Adrenal gland (tissue), 12 donors: ENCODE data around the gene TSHZ2. TPM values are rescaled to one million over a fixed set of nuclear protein-coding genes. Genes with fewer than 3 reads are reported as not detected.
A peak's percentile ranks its signal among the peaks of the same experiment; 100 is the strongest.

Source experiments
- DNase-seq, 7 donors: peaks; one replicate each; pipeline ENCODE4 v3.0.0-alpha.2; 2019 to 2020
- H3K27ac ChIP-seq, 5 donors: fragments of 200-600 bp; sonication (generic) in 4 of 5; 1 replicate in 3 of 5; 2 replicates in 2 of 5; pipeline versions ENCODE4 v1.5.1 to v1.8.0; 2016 to 2020; ENCODE audit warnings: mild to moderate bottlenecking in 1 of 5
- H3K27me3 ChIP-seq: fragments of 200-600 bp; 2 replicates; pipeline ENCODE4 v1.8.0; 2021
- H3K36me3 ChIP-seq, 2 donors: fragments of 200-600 bp; replicated peaks in 1 of 2; 1 replicate in 1 of 2; 2 replicates in 1 of 2; pipeline versions ENCODE4 v1.5.1 to v1.8.0; 2018 to 2022
- H3K4me1 ChIP-seq, 2 donors: fragments of 200-600 bp; replicated peaks in 1 of 2; 1 replicate in 1 of 2; 2 replicates in 1 of 2; pipeline versions ENCODE4 v1.5.1 to v1.8.0; 2018 to 2021
- H3K4me3 ChIP-seq, 4 donors: fragments of 200-600 bp; sonication (generic) in 3 of 4; one replicate each; pipeline ENCODE4 v1.5.1; 2016 to 2018
- H3K9me3 ChIP-seq, 3 donors: fragments of 200-600 bp; sonication (generic) in 1 of 3; replicated peaks in 1 of 3; 1 replicate in 2 of 3; 2 replicates in 1 of 3; pipeline versions ENCODE4 v1.5.1 to v1.8.0; 2016 to 2021
- CTCF ChIP-seq, 6 experiments: fragments of 450-650 bp in 4 of 6; fragments of 200-600 bp in 2 of 6; sonication (generic) in 1 of 6; IDR thresholded peaks; 1 replicate in 5 of 6; 2 replicates in 1 of 6; pipeline versions ENCODE4 v1.5.1 to v1.8.0; 2016 to 2021; ENCODE audit warnings: antibody characterized with exemption in 6 of 6, mild to moderate bottlenecking in 2 of 6, moderate library complexity in 1 of 6
- POLR2A ChIP-seq, 2 donors: fragments of 450-650 bp; IDR thresholded peaks; one replicate each; pipeline ENCODE4 v1.6.1; 2017; ENCODE audit warnings: antibody characterized with exemption in 2 of 2, mild to moderate bottlenecking in 2 of 2, moderate library complexity in 1 of 2
- WGBS, 4 donors: extraction: QIAGEN DNeasy Blood & Tissue Kit in 2 of 4; methylation state at CpG; one replicate each; pipeline versions ENCODE4 v1.1.5 to v1.1.7; 2013 to 2017; 5-methylcytosine and 5-hydroxymethylcytosine counted together
- intact Hi-C, 2 donors: fragments of 100-400 bp; cut with DNase I; formaldehyde crosslinking; loops; one replicate each; pipeline versions ENCODE4 v1.14.1 to v1.15.0; 2022 to 2023
- polyA plus RNA-seq, 3 donors: library from polyadenylated mRNA; stranded (reverse); fragments of 200-250 nt in 2 of 3; fragments of 350-450 nt in 1 of 3; fragmentation: Illumina TruSeq in 1 of 3; extraction: RNeasy Lipid Tissue Mini Kit (QIAGEN cat#74804) in 1 of 3; gene quantifications; one replicate each; pipeline ENCODE4 v1.2.3, GENCODE V29; 2013 to 2014
- total RNA-seq, 9 donors: library from RNA; depleted of rRNA in 4 of 9; stranded (reverse); fragments of >200 nt in 4 of 9; fragments of 120-200 nt in 1 of 9; fragmentation: NEBNext Ultra II Directional in 1 of 9; extraction: Animal tissue kit (Norgen Biotek cat#: 25700) in 1 of 9; gene quantifications; one replicate each; pipeline versions ENCODE4 v1.1.0 to v1.2.4, GENCODE V29; 2013 to 2023
- donor health status: healthy with polysubstance abuse.
- donor health status: Bipolar disorder and iron deficiency.
- donor health status: DM: yes; HTN: yes; CAD: no.
- donor health status: DM: no; HTN: no; CAD: no.
- donor health status: DM: no; HTN: no; CAD: no.
- donor health status: DM: yes; HTN: yes; CAD: no.

The TSHZ2 gene
- total and polyA plus RNA-seq, 12 donors: 20.5 to 87.1 (median 52.4) TPM

DNA sequence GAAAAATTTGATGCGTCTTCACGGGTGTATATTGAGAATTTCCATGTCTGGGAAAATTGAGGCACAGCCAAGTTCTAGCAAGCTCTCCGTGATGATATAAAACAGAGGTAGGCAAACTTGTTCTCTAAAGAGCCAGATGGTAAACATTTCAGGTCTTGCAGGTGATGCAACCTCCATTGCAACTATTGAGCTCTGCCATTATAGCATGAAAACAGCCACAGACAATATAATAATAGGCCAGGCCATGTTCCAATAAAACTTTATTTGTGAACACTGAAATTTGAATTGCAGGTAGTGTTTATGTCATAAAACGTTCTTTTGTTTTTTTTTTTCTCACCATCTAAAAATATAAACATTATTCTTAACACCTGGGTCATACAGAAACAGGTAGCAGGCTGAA, 453.3 kb downstream of the TSHZ2 start:
- no peaks in the 10 kb centered on the region for H3K36me3 ChIP-seq
- H3K4me1 ChIP-seq: peaks cover 0 to 9% of the 10 kb centered on the region in 2 donors
- no peak for DNase-seq
- H3K27ac ChIP-seq: no peak overlapping the region
- no peaks in the 10 kb centered on the region for H3K27me3 ChIP-seq
- TF ChIP-seq CTCF (IDR thresholded peaks at IDR 0.05) (no peak), POLR2A (IDR thresholded peaks at IDR 0.05) (no peak)
- no peaks in the 10 kb centered on the region for H3K9me3 ChIP-seq
- WGBS, 4 donors: 94 to 98% (median 96%) methylated on average over 4 of the region's 4 CpGs
- H3K4me3 ChIP-seq: no peak overlapping the region
- intact Hi-C loops: no loop called here

GRCh38 chr20:53425941-53426340, 453.8 kb downstream of the TSHZ2 start:
- DNase-seq: no peak
- intact Hi-C loops: no loop called here
- 71 to 86% (median 81%) methylated on average over 3 of the region's 3 CpGs for WGBS, 4 donors
- no peaks in the 10 kb centered on the region for H3K36me3 ChIP-seq
- H3K9me3 ChIP-seq: no peaks in the 10 kb centered on the region
- H3K4me3 ChIP-seq: no peak overlapping the region
- no peaks in the 10 kb centered on the region for H3K27me3 ChIP-seq
- peaks cover 0 to 9% of the 10 kb centered on the region in 2 donors for H3K4me1 ChIP-seq
- H3K27ac ChIP-seq: no peak overlapping the region
- TF ChIP-seq POLR2A (IDR thresholded peaks at IDR 0.05) (no peak), CTCF (IDR thresholded peaks at IDR 0.05) (no peak)

DNA sequence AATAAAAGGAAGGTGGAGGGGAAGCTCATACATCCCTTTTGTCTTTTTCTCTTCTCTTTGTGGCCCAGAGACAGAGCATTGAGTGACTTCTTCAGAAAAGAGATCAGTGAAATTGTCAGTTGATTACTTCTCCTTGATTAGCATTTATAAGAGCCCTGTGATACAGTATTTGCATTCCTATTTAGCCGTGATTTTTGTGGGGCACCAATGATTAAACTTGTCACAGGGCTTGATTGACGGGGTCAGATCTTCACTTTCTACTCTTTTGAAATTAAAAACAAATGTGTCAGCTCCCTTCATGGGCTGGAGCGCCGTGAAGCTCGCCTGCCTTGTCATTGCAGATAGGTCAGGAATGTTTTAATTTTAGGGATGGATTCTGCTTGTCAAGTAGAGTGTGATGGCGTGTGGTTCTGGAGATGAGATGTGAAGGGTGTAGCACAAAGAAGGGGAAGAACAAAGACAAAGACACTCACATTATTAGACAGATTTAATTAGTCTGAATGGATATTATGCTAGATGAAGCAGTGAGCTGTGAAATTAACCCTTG, 454.7 kb downstream of the TSHZ2 start:
- WGBS, 4 donors: 95 to 99% (median 95%) methylated on average over 6 of the region's 6 CpGs
- no peak for DNase-seq
- Histone ChIP-seq H3K9me3 (no peaks in the 10 kb centered on the region), H3K36me3 (no peaks in the 10 kb centered on the region), H3K27ac (no peak overlapping the region), H3K27me3 (no peaks in the 10 kb centered on the region), H3K4me1 (peaks cover 0 to 9% of the 10 kb centered on the region in 2 donors), H3K4me3 (no peak overlapping the region)
- no peak for TF ChIP-seq CTCF (IDR thresholded peaks at IDR 0.05)
- TF ChIP-seq POLR2A (IDR thresholded peaks at IDR 0.05): no peak
- intact Hi-C loops: no loop called here

GRCh38 chr20:53427951-53428350, 455.8 kb downstream of the TSHZ2 start:
- Histone ChIP-seq H3K4me3 (no peak overlapping the region), H3K4me1 (peaks cover 0 to 9% of the 10 kb centered on the region in 2 donors), H3K36me3 (no peaks in the 10 kb centered on the region), H3K27me3 (no peaks in the 10 kb centered on the region), H3K27ac (peak overlapping the region in 1 of 5 donors; percentile 1), H3K9me3 (no peaks in the 10 kb centered on the region)
- WGBS, 4 donors: 83 to 93% (median 88%) methylated on average over 2 of the region's 2 CpGs
- TF ChIP-seq POLR2A (IDR thresholded peaks at IDR 0.05) (no peak), CTCF (IDR thresholded peaks at IDR 0.05) (no peak)
- intact Hi-C loops: no loop called here
- DNase-seq: peak in 3 of 7 donors; percentile 27 to 64 (median 54)
